Endothelial cell of umbilical vein (primary cell): ENCODE data around the gene GPALPP1. TPM values are rescaled to one million over a fixed set of nuclear protein-coding genes. Genes with fewer than 3 reads are reported as not detected.

ENCODE experiments used
- BruUV-seq: library from RNA; stranded (reverse); fragments of 400-500 nt; replicated peaks from 2 replicates; lab custom pipeline; 2021; lab: Mats Ljungman, UMichigan
- CTCF ChIA-PET: fragments of 300-600, 350-600 bp; sonication (Branson Sonifier 250); formaldehyde crosslinking; loops from one replicate; lab custom pipeline; 2021; ENCODE audit warnings: antibody characterized with exemption, inconsistent platforms; lab: Charles Lee
- POLR2A ChIA-PET: fragments of 300-600, 350-600 bp; sonication (Branson Sonifier 250); formaldehyde crosslinking; loops from one replicate; lab custom pipeline; 2021; ENCODE audit warnings: antibody characterized with exemption, inconsistent platforms; lab: Charles Lee
- DNase-seq: peaks from one replicate; pipeline ENCODE4 v3.0.0-alpha.2; 2011; ENCODE audit warnings: low read depth, low spot score
- FAIRE-seq: peaks from 2 replicates; lab custom pipeline; 2011; peaks lifted over from hg19 to GRCh38; lab: Jason Lieb, UNC
- H2AFZ ChIP-seq: 2 replicates; pipeline ENCODE4 v1.6.0; 2012; ENCODE audit warnings: low read depth, low read length, control low read depth, inconsistent platforms
- H3K27ac ChIP-seq: 2 replicates; pipeline ENCODE4 v1.5.1; 2011; ENCODE audit warnings: low read depth, mild to moderate bottlenecking, control low read depth, low read length, moderate library complexity; ENCODE audit not compliant: insufficient read depth
- H3K27me3 ChIP-seq, 2 experiments: 2 replicates each; pipeline versions ENCODE4 v1.6.0 to v1.6.1; 2011; ENCODE audit warnings: low read length in 2 of 2, mixed read lengths in 1 of 2; ENCODE audit not compliant: control insufficient read depth in 2 of 2, insufficient read depth in 2 of 2
- H3K36me3 ChIP-seq, 2 experiments: 2 replicates in 1 of 2; 3 replicates in 1 of 2; pipeline ENCODE4 v1.5.1; 2011; ENCODE audit warnings: low read length in 2 of 2, mild to moderate bottlenecking in 1 of 2, moderate library complexity in 1 of 2; ENCODE audit not compliant: control insufficient read depth in 2 of 2, insufficient read depth in 2 of 2; ENCODE audit errors: extremely low read depth in 1 of 2
- H3K4me1 ChIP-seq: 3 replicates; pipeline ENCODE4 v1.5.1; 2011; ENCODE audit warnings: mild to moderate bottlenecking, low read length; ENCODE audit not compliant: control insufficient read depth, insufficient read depth; ENCODE audit errors: extremely low read depth
- H3K4me2 ChIP-seq: 2 replicates; pipeline ENCODE4 v1.6.1; 2011; ENCODE audit warnings: low read length, control low read depth, mixed read lengths; ENCODE audit not compliant: insufficient read depth
- H3K4me3 ChIP-seq, 3 experiments: fragments of 200-600 bp in 1 of 3; sonication (generic), shearing (Covaris generic) in 1 of 3; replicated peaks in 1 of 3; 2 replicates each; pipeline ENCODE4 v1.5.1; 2011 to 2016; ENCODE audit warnings: control low read depth in 3 of 3, low read length in 3 of 3, mild to moderate bottlenecking in 2 of 3, inconsistent platforms in 1 of 3, low read depth in 1 of 3, moderate library complexity in 1 of 3; ENCODE audit not compliant: insufficient read depth in 1 of 3
- H3K79me2 ChIP-seq: 2 replicates; pipeline ENCODE4 v1.6.0; 2012; ENCODE audit warnings: low read length, inconsistent platforms; ENCODE audit not compliant: control insufficient read depth, insufficient read depth
- H3K9ac ChIP-seq: replicated peaks from 2 replicates; pipeline ENCODE3; 2011; ENCODE audit warnings: low read length, control low read depth; ENCODE audit not compliant: insufficient read depth; ENCODE audit errors: extremely low read depth
- H3K9me1 ChIP-seq: replicated peaks from 3 replicates; pipeline ENCODE4 v1.6.0; 2011; ENCODE audit warnings: mild to moderate bottlenecking, low read length; ENCODE audit not compliant: control insufficient read depth, insufficient read depth; ENCODE audit errors: extremely low read depth
- H3K9me3 ChIP-seq: replicated peaks from 2 replicates; pipeline ENCODE4 v1.5.1; 2012; ENCODE audit warnings: low read length, inconsistent platforms; ENCODE audit not compliant: control insufficient read depth, insufficient read depth
- H4K20me1 ChIP-seq: replicated peaks from 2 replicates; pipeline ENCODE3; 2011; ENCODE audit warnings: mild to moderate bottlenecking, low read length; ENCODE audit not compliant: control insufficient read depth, insufficient read depth; ENCODE audit errors: extremely low read depth
- EZH2 ChIP-seq: IDR thresholded peaks from 2 replicates; pipeline ENCODE4 v1.6.1; 2012; ENCODE audit warnings: borderline replicate concordance, low read depth, mild to moderate bottlenecking, moderate library complexity, low read length, inconsistent platforms; ENCODE audit not compliant: severe bottlenecking
- FOS ChIP-seq: IDR thresholded peaks from 2 replicates; pipeline ENCODE4 v1.6.1; 2011; ENCODE audit warnings: mild to moderate bottlenecking, low read length, moderate library complexity, borderline replicate concordance; ENCODE audit not compliant: insufficient read depth
- GATA2 ChIP-seq: IDR thresholded peaks from 2 replicates; pipeline ENCODE4 v1.7.0; 2011; ENCODE audit warnings: low read depth, mild to moderate bottlenecking, moderate library complexity, mixed read lengths, low read length; ENCODE audit not compliant: insufficient read length, insufficient read depth
- JUN ChIP-seq: IDR thresholded peaks from 2 replicates; pipeline ENCODE4 v1.6.1; 2011; ENCODE audit warnings: borderline replicate concordance, low read depth; ENCODE audit not compliant: insufficient read length, insufficient read depth
- MYC ChIP-seq: IDR thresholded peaks from one replicate; pipeline ENCODE4 v1.6.1; 2011; ENCODE audit warnings: mild to moderate bottlenecking, low read depth, low read length
- POLR2A ChIP-seq: IDR thresholded peaks from 2 replicates; pipeline ENCODE4 v1.6.1; 2012; ENCODE audit warnings: low read depth, mild to moderate bottlenecking, control low read depth, low read length
- POLR2AphosphoS5 ChIP-seq: IDR thresholded peaks from 2 replicates; pipeline ENCODE4 v1.6.1; 2012; ENCODE audit warnings: low read depth, mild to moderate bottlenecking, control low read depth, low read length, moderate library complexity; ENCODE audit not compliant: insufficient read depth
- dilution Hi-C: fragments of 300-500 bp; cut with MboI; formaldehyde crosslinking; loops from one replicate; pipeline ENCODE4 v1.15.0; 2019; ENCODE audit warnings: low sequenced_read_pairs; ENCODE audit not compliant: extremely low pct_ligation_motif_present
- intact Hi-C: fragments of 100-400 bp; cut with micrococcal nuclease; formaldehyde crosslinking; loops from one replicate; pipeline ENCODE4 v1.10.0; 2022
- polyA plus RNA-seq, 4 experiments: library from polyadenylated mRNA; depleted of rRNA in 3 of 4; stranded (reverse) in 3 of 4; unstranded in 1 of 4; fragments of >200 nt; gene quantifications; 2 replicates each; pipeline versions ENCODE4 v1.2.1 to v1.2.3, GENCODE V29; 2011 to 2012; ENCODE audit warnings: missing spikeins in 1 of 4
- total RNA-seq: library from RNA; stranded (reverse); gene quantifications from 2 replicates; pipeline ENCODE4 v1.2.3, GENCODE V29; 2021
- TF ChIP-seq, protein P1 (sequence below), 2 donors: IDR thresholded peaks; 1 replicate in 1 of 2; 2 replicates in 1 of 2; pipeline ENCODE4 v1.5.1; 2011; ENCODE audit warnings: low read length in 2 of 2, mild to moderate bottlenecking in 2 of 2, moderate library complexity in 2 of 2, control low read depth in 1 of 2, inconsistent platforms in 1 of 2, low read depth in 1 of 2; ENCODE audit not compliant: insufficient read depth in 1 of 2; ENCODE audit errors: extremely low read depth in 1 of 2
- TF ChIP-seq, protein P2 (sequence below): IDR thresholded peaks from 2 replicates; pipeline ENCODE4 v1.6.1; 2011; ENCODE audit not compliant: insufficient read depth, insufficient read length

The GPALPP1 gene
- total and polyA plus RNA-seq, 2 donors (not counting 3 experiments of a cell fraction or from before 2014, with no cell fraction given) = 8.5 to 28.2 TPM

DNA sequence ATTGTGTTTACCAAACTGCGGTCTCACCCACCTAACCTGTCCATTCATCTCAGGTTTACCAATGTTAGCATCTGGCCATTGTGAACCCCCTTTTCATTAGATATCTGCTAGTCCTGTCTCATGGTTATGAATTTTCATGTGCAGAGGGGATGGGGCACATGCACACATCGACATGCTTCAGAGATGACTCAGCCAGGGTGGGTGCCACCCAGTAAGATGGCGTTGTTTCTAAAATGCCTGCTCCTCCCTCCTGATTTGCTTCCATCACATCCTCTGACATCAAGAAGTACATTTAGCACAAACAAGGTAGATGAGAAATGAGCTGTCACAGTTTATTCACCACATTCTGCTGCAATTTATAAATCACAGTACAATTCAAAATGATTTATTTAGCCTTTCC is 51.3 kb downstream of the GPALPP1 start:
- Histone ChIP-seq H3K79me2 (no peaks in the 10 kb centered on the region), H3K27me3 (no peaks in the 10 kb centered on the region), H3K4me2 (no peak overlapping the region), H3K36me3 (no peaks in the 10 kb centered on the region), H3K4me3 (no peak overlapping the region), H3K27ac (no peak overlapping the region), H3K9me3 (no peaks in the 10 kb centered on the region), H2AFZ (no peak overlapping the region), H4K20me1 (no peaks in the 10 kb centered on the region), H3K9me1 (no peaks in the 10 kb centered on the region), H3K9ac (no peak overlapping the region), H3K4me1 (peaks cover 5% of the 10 kb centered on the region)
- no TSS peak for BruUV-seq
- FAIRE-seq = no peak
- CTCF ChIA-PET = interaction anchor here (1.9 to 3.8 kb wide), 2 partner anchors 241 to 354 kb away, joined by 8 to 30 read pairs; no protein-coding TSS in a partner anchor
- TF ChIP-seq EZH2 (no peak), GATA2 (no peak), POLR2AphosphoS5 (no peak), JUN (no peak), MYC (no peak), FOS (no peak), POLR2A (no peak)
- TF ChIP-seq, protein P1, sequence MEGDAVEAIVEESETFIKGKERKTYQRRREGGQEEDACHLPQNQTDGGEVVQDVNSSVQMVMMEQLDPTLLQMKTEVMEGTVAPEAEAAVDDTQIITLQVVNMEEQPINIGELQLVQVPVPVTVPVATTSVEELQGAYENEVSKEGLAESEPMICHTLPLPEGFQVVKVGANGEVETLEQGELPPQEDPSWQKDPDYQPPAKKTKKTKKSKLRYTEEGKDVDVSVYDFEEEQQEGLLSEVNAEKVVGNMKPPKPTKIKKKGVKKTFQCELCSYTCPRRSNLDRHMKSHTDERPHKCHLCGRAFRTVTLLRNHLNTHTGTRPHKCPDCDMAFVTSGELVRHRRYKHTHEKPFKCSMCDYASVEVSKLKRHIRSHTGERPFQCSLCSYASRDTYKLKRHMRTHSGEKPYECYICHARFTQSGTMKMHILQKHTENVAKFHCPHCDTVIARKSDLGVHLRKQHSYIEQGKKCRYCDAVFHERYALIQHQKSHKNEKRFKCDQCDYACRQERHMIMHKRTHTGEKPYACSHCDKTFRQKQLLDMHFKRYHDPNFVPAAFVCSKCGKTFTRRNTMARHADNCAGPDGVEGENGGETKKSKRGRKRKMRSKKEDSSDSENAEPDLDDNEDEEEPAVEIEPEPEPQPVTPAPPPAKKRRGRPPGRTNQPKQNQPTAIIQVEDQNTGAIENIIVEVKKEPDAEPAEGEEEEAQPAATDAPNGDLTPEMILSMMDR (IDR thresholded peaks at IDR 0.05; ENCODE audit: extremely low read depth in 1 of 2, insufficient read depth in 1 of 2, low read depth in 1 of 2, low read length in 2 of 2) = no peak
- TF ChIP-seq, protein P2, sequence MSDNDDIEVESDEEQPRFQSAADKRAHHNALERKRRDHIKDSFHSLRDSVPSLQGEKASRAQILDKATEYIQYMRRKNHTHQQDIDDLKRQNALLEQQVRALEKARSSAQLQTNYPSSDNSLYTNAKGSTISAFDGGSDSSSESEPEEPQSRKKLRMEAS = no peak
- no peak for DNase-seq
- intact Hi-C loops (loop anchor here (10.0 kb wide), 1 partner anchor 1136 kb away; no protein-coding TSS in a partner anchor), dilution Hi-C loops (no loop called here)
- POLR2A ChIA-PET = no interaction called here
